Parathyroid adenoma (tissue), 2 donors: ENCODE data around the gene DNMT3A.

ENCODE experiments used
- H2AFZ ChIP-seq: fragments of 300-600 bp; sonication (generic); one replicate; pipeline ENCODE4 v1.7.0; 2017; ENCODE audit warnings: antibody characterized with exemption, mild to moderate bottlenecking
- H3K27ac ChIP-seq: fragments of 300-600 bp; sonication (generic); one replicate; pipeline ENCODE4 v1.7.0; 2017
- H3K27me3 ChIP-seq: fragments of 300-600 bp; sonication (generic); one replicate; pipeline ENCODE4 v1.7.0; 2017; ENCODE audit warnings: low read length; ENCODE audit not compliant: control insufficient read depth, insufficient read depth
- H3K36me3 ChIP-seq: fragments of 300-600 bp; sonication (generic); one replicate; pipeline ENCODE4 v1.7.0; 2017; ENCODE audit warnings: low read length; ENCODE audit not compliant: control insufficient read depth, insufficient read depth
- H3K4me1 ChIP-seq: fragments of 300-600 bp; sonication (generic); one replicate; pipeline ENCODE4 v1.7.0; 2017; ENCODE audit warnings: control low read depth
- H3K4me2 ChIP-seq: fragments of 300-600 bp; sonication (generic); one replicate; pipeline ENCODE4 v1.7.0; 2017; ENCODE audit warnings: low read length
- H3K4me3 ChIP-seq: fragments of 300-600 bp; sonication (generic); one replicate; pipeline ENCODE4 v1.7.0; 2017; ENCODE audit warnings: low read depth, low read length
- H3K79me2 ChIP-seq: fragments of 300-600 bp; sonication (generic); one replicate; pipeline ENCODE4 v1.7.0; 2017; ENCODE audit warnings: control low read depth
- H3K9ac ChIP-seq: fragments of 300-600 bp; sonication (generic); one replicate; pipeline ENCODE4 v1.7.0; 2017; ENCODE audit warnings: mild to moderate bottlenecking
- H3K9me3 ChIP-seq: fragments of 300-600 bp; sonication (generic); one replicate; pipeline ENCODE4 v1.7.0; 2017; ENCODE audit warnings: low read length; ENCODE audit not compliant: control insufficient read depth
- TF ChIP-seq, protein P1 (sequence below): fragments of 300-600 bp; sonication (generic); IDR thresholded peaks from one replicate; pipeline ENCODE4 v1.7.0; 2017; ENCODE audit warnings: antibody characterized with exemption, mild to moderate bottlenecking
- donor health status: primary hyperparathyroidism.

The DNMT3A gene

GRCh38 chr2:25198576-25198975 is 143.1 kb downstream of the DNMT3A start:
- no peak overlapping the region for H2AFZ ChIP-seq
- H3K79me2 ChIP-seq = no peaks in the 10 kb centered on the region
- H3K36me3 ChIP-seq = no peaks in the 10 kb centered on the region
- no peak overlapping the region for H3K4me3 ChIP-seq
- no peaks in the 10 kb centered on the region for H3K27me3 ChIP-seq
- H3K9me3 ChIP-seq = no peaks in the 10 kb centered on the region
- no peak overlapping the region for H3K9ac ChIP-seq
- no peak overlapping the region for H3K4me2 ChIP-seq
- TF ChIP-seq, protein P1, sequence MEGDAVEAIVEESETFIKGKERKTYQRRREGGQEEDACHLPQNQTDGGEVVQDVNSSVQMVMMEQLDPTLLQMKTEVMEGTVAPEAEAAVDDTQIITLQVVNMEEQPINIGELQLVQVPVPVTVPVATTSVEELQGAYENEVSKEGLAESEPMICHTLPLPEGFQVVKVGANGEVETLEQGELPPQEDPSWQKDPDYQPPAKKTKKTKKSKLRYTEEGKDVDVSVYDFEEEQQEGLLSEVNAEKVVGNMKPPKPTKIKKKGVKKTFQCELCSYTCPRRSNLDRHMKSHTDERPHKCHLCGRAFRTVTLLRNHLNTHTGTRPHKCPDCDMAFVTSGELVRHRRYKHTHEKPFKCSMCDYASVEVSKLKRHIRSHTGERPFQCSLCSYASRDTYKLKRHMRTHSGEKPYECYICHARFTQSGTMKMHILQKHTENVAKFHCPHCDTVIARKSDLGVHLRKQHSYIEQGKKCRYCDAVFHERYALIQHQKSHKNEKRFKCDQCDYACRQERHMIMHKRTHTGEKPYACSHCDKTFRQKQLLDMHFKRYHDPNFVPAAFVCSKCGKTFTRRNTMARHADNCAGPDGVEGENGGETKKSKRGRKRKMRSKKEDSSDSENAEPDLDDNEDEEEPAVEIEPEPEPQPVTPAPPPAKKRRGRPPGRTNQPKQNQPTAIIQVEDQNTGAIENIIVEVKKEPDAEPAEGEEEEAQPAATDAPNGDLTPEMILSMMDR = no peak
- H3K4me1 ChIP-seq = no peaks in the 10 kb centered on the region
- no peak overlapping the region for H3K27ac ChIP-seq

GRCh38 chr2:25198209-25198525 is 143.6 kb downstream of the DNMT3A start:
- Histone ChIP-seq H3K36me3 (no peaks in the 10 kb centered on the region), H3K79me2 (no peaks in the 10 kb centered on the region), H3K9ac (no peak overlapping the region), H3K9me3 (no peaks in the 10 kb centered on the region), H3K4me3 (no peak overlapping the region), H3K4me1 (no peaks in the 10 kb centered on the region), H3K4me2 (no peak overlapping the region), H3K27ac (no peak overlapping the region), H2AFZ (no peak overlapping the region), H3K27me3 (no peaks in the 10 kb centered on the region)
- TF ChIP-seq, protein P1 = no peak

DNA sequence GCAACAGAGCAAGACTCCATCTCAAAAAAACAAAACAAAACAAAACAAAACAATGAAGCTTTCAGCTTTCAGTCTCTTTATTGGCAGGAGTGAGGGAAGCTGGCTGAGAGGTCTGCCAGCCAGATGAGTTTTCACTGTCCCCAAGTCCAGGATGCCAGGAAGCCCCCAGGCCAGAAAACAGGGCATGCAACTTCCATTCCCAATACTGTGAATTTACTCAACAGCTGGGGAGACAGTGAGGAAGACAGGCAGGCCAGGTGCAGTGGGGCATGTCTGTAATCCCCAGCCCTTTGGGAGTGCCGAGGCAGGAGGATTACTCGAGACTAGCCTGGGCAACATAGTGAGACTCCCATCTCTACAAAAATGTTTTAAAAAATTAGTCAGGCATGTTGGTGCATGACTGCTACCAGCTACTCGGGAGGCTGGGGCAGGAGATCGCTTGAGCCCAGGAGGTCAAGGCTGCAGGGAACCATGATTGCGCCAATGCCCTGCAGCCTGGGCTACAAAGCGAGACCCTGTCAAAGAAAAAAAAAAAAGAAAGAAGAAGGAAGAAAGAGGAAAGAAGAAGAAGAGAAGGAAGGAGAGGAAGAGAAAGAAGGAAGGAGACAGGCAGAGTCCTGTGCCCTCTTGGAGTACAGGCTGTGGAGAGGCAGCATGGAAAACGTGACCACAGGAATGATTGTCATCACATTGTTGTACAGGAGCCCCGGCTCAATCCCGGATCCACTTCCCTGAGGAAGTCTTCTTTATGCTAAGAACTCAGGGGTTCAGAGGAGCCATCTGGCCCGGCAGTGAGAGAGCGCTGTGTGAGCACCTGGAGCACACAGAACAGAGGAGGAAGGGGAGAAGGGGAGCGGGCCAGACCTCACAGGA is 144.2 kb downstream of the DNMT3A start:
- no peak overlapping the region for H3K27ac ChIP-seq
- H3K36me3 ChIP-seq = no peaks in the 10 kb centered on the region
- H3K9me3 ChIP-seq = no peaks in the 10 kb centered on the region
- no peak overlapping the region for H3K9ac ChIP-seq
- no peak overlapping the region for H2AFZ ChIP-seq
- H3K27me3 ChIP-seq = no peaks in the 10 kb centered on the region
- no peaks in the 10 kb centered on the region for H3K4me1 ChIP-seq
- no peak overlapping the region for H3K4me2 ChIP-seq
- TF ChIP-seq, protein P1 = no peak
- H3K4me3 ChIP-seq = no peak overlapping the region
- H3K79me2 ChIP-seq = no peaks in the 10 kb centered on the region

GRCh38 chr2:25194576-25195122 is 147.1 kb downstream of the DNMT3A start:
- Histone ChIP-seq H3K4me1 (no peaks in the 10 kb centered on the region), H3K4me3 (no peak overlapping the region), H3K27me3 (no peaks in the 10 kb centered on the region), H3K9ac (no peak overlapping the region), H3K36me3 (no peaks in the 10 kb centered on the region), H3K27ac (no peak overlapping the region), H3K4me2 (no peak overlapping the region), H3K9me3 (no peaks in the 10 kb centered on the region), H2AFZ (no peak overlapping the region), H3K79me2 (no peaks in the 10 kb centered on the region)
- TF ChIP-seq, protein P1 = no peak

DNA sequence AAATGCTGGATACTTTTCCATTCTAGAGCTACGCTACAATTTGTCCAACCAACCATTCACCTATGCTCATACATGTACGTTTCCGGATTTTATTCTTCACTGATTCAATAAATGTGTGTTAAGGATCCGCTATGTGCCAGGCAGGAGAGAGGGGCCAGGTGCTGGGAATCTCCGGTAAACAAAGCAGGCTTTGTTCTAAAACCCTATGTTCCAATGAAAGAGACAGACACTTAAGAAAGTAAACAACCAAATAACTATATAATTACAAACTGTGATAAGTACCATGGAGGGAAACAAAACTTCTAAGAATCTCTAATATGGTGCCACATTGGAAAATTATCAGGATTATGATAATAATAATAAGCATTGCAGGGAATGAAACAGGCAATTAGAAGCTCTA is 151.2 kb downstream of the DNMT3A start:
- Histone ChIP-seq H3K9me3 (no peaks in the 10 kb centered on the region), H2AFZ (no peak overlapping the region), H3K4me1 (no peaks in the 10 kb centered on the region), H3K36me3 (no peaks in the 10 kb centered on the region), H3K4me2 (no peak overlapping the region), H3K27me3 (no peaks in the 10 kb centered on the region), H3K4me3 (no peak overlapping the region), H3K9ac (no peak overlapping the region), H3K27ac (no peak overlapping the region), H3K79me2 (no peaks in the 10 kb centered on the region)
- TF ChIP-seq, protein P1 = no peak
